Skeletal muscle tissue (tissue), 4 donors: ENCODE measurements around the gene LYZL4. TPM values are rescaled to one million over a fixed set of nuclear protein-coding genes. Genes with fewer than 3 reads are reported as not detected.

Experiments
- H3K27ac ChIP-seq: one replicate; pipeline ENCODE4 v1.7.0; 2013; ENCODE audit warnings: mild to moderate bottlenecking, low read depth, low read length, inconsistent platforms
- H3K27me3 ChIP-seq, 3 donors: one replicate each; pipeline ENCODE4 v1.7.0; 2013; ENCODE audit warnings: low read length in 3 of 3; ENCODE audit not compliant: control insufficient read depth in 3 of 3, insufficient read depth in 3 of 3
- H3K36me3 ChIP-seq, 3 donors: one replicate each; pipeline ENCODE4 v1.7.0; 2013; ENCODE audit warnings: low read length in 3 of 3; ENCODE audit not compliant: control insufficient read depth in 3 of 3, insufficient read depth in 3 of 3
- H3K4me1 ChIP-seq, 3 donors: one replicate each; pipeline ENCODE4 v1.7.0; 2013; ENCODE audit warnings: low read length in 3 of 3, mild to moderate bottlenecking in 3 of 3; ENCODE audit not compliant: control insufficient read depth in 3 of 3, insufficient read depth in 3 of 3
- H3K4me3 ChIP-seq, 3 donors: one replicate each; pipeline ENCODE4 v1.7.0; 2013; ENCODE audit warnings: low read length in 3 of 3
- H3K9ac ChIP-seq, 3 donors: one replicate each; pipeline ENCODE4 v1.7.0; 2013; ENCODE audit warnings: low read length in 3 of 3, mild to moderate bottlenecking in 3 of 3, moderate library complexity in 2 of 3, low read depth in 1 of 3
- H3K9me3 ChIP-seq, 3 donors: one replicate each; pipeline ENCODE4 v1.7.0; 2013; ENCODE audit warnings: low read length in 3 of 3; ENCODE audit not compliant: control insufficient read depth in 3 of 3
- total RNA-seq: library from RNA; depleted of rRNA; stranded (reverse); fragments of >200 nt; gene quantifications from one replicate; pipeline ENCODE4 v1.2.3, GENCODE V29; 2014
- donor health status: Osteomylitis.

Gene LYZL4
- total RNA-seq, 1 donor from 2014 or later: not detected

- Histone ChIP-seq H3K9ac (no peak overlapping the region), H3K27me3 (peaks cover 0 to 1% (median 0%) of the 10 kb centered on the region in 3 donors), H3K4me3 (no peak overlapping the region), H3K27ac (no peak overlapping the region), H3K9me3 (no peaks in the 10 kb centered on the region), H3K4me1 (peaks cover 0 to 6% (median 0%) of the 10 kb centered on the region in 3 donors), H3K36me3 (no peaks in the 10 kb centered on the region)
Measured at GRCh38 chr3:42377681-42378080, 32.7 kb downstream of the LYZL4 start.

DNA sequence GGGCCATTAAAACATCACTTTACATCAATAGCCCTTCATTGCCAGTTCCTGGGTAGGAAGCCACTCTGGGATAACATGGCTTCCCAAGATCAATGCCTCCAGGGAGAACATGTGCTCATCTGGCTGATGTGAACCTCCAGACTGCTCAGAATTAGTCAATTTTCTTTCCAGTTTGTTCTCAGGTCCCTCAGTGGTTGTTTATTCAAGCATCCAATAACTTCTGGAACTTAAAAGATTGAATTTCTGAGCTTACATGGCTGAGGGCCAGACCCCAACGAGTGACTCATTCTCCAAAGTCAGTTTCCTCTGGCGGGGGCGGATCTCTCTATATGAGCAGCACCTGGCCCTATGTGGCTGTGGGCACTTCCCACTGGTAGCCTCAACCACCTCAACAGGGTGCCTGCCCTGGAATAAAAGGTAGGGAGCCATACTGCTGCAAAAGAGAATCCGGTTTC lies 34.0 kb downstream of the LYZL4 start:
- Histone ChIP-seq H3K4me1 (peaks cover 0 to 6% (median 0%) of the 10 kb centered on the region in 3 donors), H3K36me3 (no peaks in the 10 kb centered on the region), H3K4me3 (no peak overlapping the region), H3K9ac (no peak overlapping the region), H3K27ac (no peak overlapping the region), H3K27me3 (peaks cover 0 to 3% (median 0%) of the 10 kb centered on the region in 3 donors), H3K9me3 (no peaks in the 10 kb centered on the region)

- H3K9ac ChIP-seq: no peak overlapping the region
- H3K27me3 ChIP-seq: peaks cover 0 to 3% (median 0%) of the 10 kb centered on the region in 3 donors
- peaks cover 0 to 6% (median 0%) of the 10 kb centered on the region in 3 donors for H3K4me1 ChIP-seq
- no peak overlapping the region for H3K27ac ChIP-seq
- H3K36me3 ChIP-seq: no peaks in the 10 kb centered on the region
- no peak overlapping the region for H3K4me3 ChIP-seq
- H3K9me3 ChIP-seq: no peaks in the 10 kb centered on the region
Measured at GRCh38 chr3:42375121-42375800, 35.1 kb downstream of the LYZL4 start.

DNA sequence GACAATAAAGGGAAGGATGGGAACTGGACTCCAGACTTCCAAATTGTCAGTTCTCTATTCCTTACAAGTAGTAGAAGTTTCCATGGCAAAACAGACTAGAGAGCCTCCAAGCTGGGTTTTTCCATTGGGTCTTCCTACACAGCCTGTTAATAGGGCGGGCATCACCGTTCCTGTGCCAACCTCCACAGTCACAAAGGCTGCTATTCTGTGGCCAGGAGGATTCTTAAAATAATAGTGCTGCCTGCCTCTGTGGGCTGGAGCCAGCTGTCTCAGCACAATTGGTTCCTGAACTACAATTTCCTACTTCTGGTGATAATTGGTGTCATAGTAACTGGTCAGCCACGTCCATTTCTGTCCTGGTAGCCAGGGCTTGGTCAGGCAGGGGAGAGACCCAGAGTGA lies 38.6 kb downstream of the LYZL4 start:
- no peak overlapping the region for H3K27ac ChIP-seq
- H3K4me1 ChIP-seq: peaks cover 0 to 6% (median 0%) of the 10 kb centered on the region in 3 donors
- peaks cover 0 to 3% (median 0%) of the 10 kb centered on the region in 3 donors for H3K27me3 ChIP-seq
- no peaks in the 10 kb centered on the region for H3K9me3 ChIP-seq
- H3K4me3 ChIP-seq: no peak overlapping the region
- no peaks in the 10 kb centered on the region for H3K36me3 ChIP-seq
- no peak overlapping the region for H3K9ac ChIP-seq

DNA sequence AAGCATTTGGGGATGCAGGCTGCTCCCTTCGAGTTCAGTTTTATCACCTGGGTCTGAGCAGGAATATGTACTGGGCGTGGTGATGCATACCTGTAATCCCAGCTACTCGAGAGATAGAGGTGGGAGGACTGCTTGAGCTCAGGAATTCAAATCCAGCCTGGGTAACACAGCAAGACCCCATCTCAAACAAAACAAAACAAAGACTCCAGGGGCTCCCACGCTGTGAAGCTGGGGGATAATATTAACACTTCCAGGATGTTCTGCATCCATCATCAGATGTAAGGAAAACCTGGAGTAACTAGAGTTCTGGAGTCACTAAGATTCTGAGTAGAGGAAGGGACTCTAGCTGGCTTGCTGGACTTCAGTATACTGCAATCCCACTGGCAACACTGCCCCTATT lies 40.6 kb downstream of the LYZL4 start:
- no peak overlapping the region for H3K9ac ChIP-seq
- H3K36me3 ChIP-seq: no peaks in the 10 kb centered on the region
- H3K9me3 ChIP-seq: peaks cover 0 to 4% (median under 1%) of the 10 kb centered on the region in 3 donors
- H3K4me1 ChIP-seq: no peaks in the 10 kb centered on the region
- H3K27ac ChIP-seq: no peak overlapping the region
- H3K4me3 ChIP-seq: no peak overlapping the region
- H3K27me3 ChIP-seq: peaks cover 0 to 3% (median 0%) of the 10 kb centered on the region in 3 donors

DNA sequence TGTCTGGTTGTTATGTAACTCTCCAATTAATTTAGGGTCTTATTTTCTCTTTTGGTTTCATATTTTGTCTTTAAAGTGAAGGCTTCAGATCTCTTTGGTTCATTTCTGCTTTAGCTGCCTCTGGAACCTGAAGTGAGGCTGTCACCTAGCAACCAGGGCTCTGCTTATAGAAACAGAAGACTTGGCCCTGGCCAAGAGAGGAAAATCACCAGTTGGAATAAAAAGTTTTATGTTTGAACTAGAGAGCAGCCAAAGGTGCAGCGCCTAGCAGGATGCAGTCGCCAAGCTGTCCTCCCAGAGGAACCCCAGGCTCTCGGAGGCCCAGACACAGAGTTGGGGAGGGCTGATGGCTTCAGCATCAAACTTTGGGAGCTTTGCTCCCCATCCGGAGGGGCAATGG lies 41.1 kb downstream of the LYZL4 start:
- Histone ChIP-seq H3K4me3 (no peak overlapping the region), H3K4me1 (no peaks in the 10 kb centered on the region), H3K27me3 (peaks cover 0 to 3% (median 0%) of the 10 kb centered on the region in 3 donors), H3K9me3 (peaks cover 0 to 4% (median 3%) of the 10 kb centered on the region in 3 donors), H3K9ac (no peak overlapping the region), H3K36me3 (no peaks in the 10 kb centered on the region), H3K27ac (no peak overlapping the region)

DNA sequence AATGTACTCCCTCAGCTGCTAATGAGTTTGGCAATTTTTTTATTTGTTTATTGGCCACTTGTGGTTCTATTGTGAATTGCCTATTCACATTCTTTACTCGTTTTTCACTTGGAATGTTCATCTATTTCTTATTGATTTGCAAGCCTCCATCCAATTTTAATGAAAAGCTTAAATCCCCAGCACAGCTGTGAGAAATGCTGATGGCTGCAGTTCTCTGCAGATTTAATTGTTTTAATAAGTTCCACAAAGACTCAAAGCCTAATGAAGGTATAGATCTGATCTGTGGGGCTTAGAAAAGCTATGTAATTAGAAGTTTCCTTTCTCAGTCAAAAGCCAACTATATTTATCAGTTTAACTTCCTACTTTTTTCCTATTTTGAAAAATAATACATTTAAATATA lies 41.5 kb downstream of the LYZL4 start:
- Histone ChIP-seq H3K27me3 (peaks cover 0 to 3% (median 0%) of the 10 kb centered on the region in 3 donors), H3K4me3 (no peak overlapping the region), H3K9ac (no peak overlapping the region), H3K27ac (no peak overlapping the region), H3K36me3 (no peaks in the 10 kb centered on the region), H3K4me1 (no peaks in the 10 kb centered on the region), H3K9me3 (peaks cover 0 to 4% (median 3%) of the 10 kb centered on the region in 3 donors)

DNA sequence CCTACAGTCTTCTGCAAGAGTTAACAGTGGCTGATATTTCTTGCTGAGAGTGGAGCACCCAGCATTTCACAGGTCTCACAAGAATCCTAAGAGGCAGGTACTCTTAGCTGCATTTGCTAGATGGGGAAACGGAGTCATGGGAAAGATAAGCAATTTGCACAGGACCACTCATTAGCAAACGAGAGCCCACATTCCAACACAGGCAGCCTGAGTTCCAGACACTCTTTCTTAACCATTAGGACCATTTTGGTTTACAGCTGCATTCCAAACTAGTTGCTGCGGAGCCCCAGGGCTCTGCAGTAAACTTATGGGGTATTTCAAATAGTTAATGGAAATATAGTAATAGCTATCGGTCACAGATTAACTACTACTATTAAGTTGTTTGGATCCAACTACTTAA lies 42.5 kb downstream of the LYZL4 start:
- Histone ChIP-seq H3K4me3 (no peak overlapping the region), H3K27ac (no peak overlapping the region), H3K9me3 (peaks cover 0 to 4% (median 3%) of the 10 kb centered on the region in 3 donors), H3K36me3 (no peaks in the 10 kb centered on the region), H3K27me3 (peaks cover 0 to 3% (median 0%) of the 10 kb centered on the region in 3 donors), H3K9ac (no peak overlapping the region), H3K4me1 (no peaks in the 10 kb centered on the region)

DNA sequence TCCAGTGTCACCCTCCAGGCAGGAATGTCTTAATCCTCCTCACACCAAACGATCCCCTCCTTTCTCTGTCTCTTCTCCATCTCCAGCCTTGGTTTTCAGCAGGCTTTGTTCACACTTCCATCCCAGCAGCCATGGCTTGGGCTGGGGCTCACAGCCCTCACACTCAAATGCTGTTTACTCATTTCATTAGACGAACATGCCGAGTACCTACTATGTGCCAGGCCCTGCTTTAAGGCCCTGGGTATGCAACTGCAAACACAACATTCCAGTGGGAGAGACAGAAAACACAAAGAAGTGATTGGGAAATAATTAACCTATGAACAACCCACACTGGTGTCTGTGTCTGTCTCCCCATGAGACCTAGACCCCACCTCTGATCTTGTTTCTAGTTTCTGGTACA lies 43.9 kb downstream of the LYZL4 start:
- H3K36me3 ChIP-seq: no peaks in the 10 kb centered on the region
- no peak overlapping the region for H3K27ac ChIP-seq
- no peaks in the 10 kb centered on the region for H3K4me1 ChIP-seq
- H3K27me3 ChIP-seq: no peaks in the 10 kb centered on the region
- H3K9me3 ChIP-seq: peaks cover 0 to 4% (median 3%) of the 10 kb centered on the region in 3 donors
- H3K4me3 ChIP-seq: no peak overlapping the region
- H3K9ac ChIP-seq: no peak overlapping the region

GRCh38 chr3:42357335-42357734 lies 53.1 kb downstream of the LYZL4 start:
- Histone ChIP-seq H3K9me3 (peaks cover 0 to 5% (median 0%) of the 10 kb centered on the region in 3 donors), H3K27ac (no peak overlapping the region), H3K36me3 (no peaks in the 10 kb centered on the region), H3K9ac (no peak overlapping the region), H3K4me1 (peaks cover 0 to 2% (median 0%) of the 10 kb centered on the region in 3 donors), H3K4me3 (no peak overlapping the region), H3K27me3 (no peaks in the 10 kb centered on the region)
